CD4-positive, alpha-beta T cell treated with Interleukin-10 for 1 hour (primary cell): Measurements from ENCODE around the gene NLRP6.
"Not testable (repeated sequence)": the region's sequence is repeated elsewhere in the genome, so short reads cannot be mapped to it uniquely, and the experiment has no call there.

ENCODE experiments used
- DNase-seq: peaks from one replicate; pipeline ENCODE4 v3.0.0-alpha.2; 2020

NLRP6 gene

DNA sequence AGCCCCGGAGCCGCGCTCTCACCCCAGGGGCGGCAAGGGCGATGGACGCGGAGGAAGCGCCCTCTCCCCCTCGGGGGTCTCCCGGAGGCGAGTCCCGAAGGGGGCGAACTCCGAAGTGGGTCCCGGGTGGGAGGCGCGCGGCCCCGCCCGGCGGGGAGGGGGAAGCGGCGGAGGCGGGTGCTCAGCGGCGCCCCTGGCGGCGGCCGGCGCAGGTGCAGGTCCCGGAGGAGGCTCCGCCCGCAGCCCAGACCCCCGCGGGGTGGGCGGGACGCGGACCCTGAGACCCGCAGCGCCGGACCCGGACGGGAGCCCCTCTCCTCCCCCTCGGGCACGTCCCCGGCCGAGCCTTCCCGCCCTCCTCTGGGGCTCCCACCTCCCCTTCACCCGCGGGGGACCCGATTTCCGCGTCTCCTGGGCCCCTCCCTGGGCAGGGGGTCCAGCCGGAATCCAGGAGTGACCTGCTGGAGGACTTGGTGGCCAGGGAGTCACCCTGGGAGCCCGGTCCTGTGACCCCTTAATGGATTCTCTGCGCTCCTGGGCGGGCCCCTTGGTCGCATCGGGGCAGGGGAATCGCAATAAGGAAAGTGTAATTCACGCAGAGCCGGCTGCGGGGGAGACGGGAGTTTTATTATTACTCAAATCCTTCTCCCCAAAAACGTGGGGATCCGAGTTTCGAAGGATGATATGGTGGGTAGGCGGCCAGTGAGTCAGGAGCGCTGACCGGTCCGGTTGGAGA lies 33.0 kb downstream of the NLRP6 start:
- not testable (repeated sequence) for DNase-seq

DNA sequence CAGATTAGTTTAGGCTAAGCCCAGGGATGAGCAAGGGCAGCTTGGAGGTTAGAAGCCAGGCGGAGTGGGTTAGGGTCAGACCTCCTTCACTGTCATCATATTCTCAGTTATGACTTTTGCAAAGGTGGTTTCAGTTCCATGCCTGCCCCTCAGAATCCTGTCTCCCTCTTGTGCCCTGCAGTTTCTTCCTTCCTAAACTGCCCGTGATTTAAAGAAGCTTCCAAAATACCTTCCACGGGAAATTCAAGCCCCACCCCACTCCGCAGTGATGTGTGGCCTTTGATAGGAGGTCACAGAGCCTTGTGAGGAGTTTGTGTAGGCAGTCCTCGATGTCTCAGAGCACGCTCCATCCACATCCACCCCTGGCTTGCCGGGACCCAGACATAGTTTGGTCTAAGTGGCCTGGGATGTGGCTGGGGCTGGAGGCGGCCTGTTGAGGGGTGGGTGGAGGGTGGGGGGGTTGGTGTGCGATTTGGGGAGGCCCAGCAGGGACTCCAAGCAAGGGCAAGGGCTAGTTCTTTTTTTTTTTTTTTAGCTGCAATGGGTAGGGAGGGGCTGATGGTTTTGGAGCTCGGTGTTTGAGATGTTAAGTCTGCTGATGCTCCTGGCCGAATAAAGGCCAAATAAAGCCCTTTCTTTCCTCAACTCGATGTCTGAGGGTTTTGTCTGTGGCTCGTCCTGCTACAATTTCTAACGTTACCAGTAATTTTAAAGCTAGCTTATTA lies 34.0 kb downstream of the NLRP6 start:
- peak; percentile 44 for DNase-seq

DNA sequence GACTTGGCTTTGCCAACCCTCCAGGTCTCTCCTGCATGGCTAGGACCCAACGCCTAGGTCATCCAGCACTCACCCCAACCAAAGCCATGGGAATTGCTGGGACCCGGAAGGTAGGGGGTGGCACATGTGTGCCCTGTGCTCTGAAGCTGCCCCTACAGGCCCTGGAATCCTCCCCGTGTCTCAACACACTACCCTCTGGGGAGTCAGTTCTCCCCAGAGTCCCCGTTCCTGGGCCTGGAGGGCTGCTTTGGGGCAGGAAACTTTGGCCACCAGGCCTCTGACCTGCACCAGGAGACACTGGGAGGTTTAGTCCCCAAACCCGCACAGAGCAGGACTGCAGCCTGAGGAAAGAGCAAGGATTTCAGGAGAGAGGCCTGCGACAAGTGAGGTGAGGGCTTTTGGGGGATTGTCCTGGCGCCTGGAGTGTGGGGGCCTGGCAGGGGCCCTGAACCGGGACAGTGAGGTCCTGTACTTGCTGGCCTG lies 35.1 kb downstream of the NLRP6 start:
- no peak for DNase-seq

DNA sequence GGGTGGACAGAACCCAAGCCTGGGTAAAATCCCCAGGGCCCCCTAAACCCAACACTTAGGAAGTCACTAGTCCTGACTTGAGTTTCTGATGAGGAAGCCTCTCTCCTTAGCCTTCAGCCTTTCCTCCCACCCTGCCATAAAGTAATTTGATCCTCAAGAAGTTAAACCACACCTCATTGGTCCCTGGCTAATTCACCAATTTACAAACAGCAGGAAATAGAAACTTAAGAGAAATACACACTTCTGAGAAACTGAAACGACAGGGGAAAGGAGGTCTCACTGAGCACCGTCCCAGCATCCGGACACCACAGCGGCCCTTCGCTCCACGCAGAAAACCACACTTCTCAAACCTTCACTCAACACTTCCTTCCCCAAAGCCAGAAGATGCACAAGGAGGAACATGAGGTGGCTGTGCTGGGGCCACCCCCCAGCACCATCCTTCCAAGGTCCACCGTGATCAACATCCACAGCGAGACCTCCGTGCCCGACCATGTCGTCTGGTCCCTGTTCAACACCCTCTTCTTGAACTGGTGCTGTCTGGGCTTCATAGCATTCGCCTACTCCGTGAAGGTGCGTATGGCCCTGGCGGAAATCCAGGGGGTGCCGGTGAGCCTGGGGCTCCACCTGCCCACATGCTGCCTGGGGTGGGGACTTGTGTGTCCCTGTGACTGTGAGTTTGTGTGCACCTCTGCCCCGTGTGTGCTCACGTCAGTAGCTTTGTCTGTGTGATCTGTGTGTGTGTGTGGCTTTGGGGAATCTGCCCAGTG lies 35.8 kb downstream of the NLRP6 start, which contains the start of gene IFITM1:
Gene IFITM1, plus strand, starts transcription at position 254 of the 767 bp plus-strand sequence. Its CDS starts 131 bp downstream, at position 385.
- DNase-seq: peak; percentile 75

DNA sequence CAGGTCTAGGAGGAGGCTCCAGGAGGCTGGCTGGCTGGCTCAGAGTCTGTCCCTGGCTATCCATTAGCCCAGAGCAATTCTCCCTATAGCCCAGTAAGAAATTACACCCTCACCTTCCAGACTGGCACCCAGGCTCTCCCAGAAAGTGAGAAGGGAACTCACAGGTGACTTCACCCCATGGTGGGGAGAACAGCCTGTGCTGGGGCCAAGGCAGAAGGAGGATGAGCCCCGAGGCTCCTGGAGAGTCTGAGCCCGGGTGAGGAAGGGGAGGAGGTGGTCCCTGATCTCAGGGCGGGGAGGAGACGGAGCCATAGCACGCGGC lies 36.3 kb downstream of the NLRP6 start:
- not testable (repeated sequence) for DNase-seq

DNA sequence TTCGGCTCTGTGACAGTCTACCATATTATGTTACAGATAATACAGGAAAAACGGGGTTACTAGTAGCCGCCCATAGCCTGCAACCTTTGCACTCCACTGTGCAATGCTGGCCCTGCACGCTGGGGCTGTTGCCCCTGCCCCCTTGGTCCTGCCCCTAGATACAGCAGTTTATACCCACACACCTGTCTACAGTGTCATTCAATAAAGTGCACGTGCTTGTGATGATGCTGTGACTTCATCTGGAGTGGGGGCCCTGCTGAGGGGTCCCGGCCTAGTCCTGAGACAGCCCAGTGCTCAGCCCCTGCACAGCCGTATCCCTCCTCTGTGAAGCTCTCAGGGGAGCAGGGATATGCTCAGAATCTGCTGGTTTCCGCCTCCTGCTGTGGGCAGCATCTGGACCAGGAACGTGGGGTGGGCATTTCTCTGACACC lies 36.9 kb downstream of the NLRP6 start:
- no peak for DNase-seq

DNA sequence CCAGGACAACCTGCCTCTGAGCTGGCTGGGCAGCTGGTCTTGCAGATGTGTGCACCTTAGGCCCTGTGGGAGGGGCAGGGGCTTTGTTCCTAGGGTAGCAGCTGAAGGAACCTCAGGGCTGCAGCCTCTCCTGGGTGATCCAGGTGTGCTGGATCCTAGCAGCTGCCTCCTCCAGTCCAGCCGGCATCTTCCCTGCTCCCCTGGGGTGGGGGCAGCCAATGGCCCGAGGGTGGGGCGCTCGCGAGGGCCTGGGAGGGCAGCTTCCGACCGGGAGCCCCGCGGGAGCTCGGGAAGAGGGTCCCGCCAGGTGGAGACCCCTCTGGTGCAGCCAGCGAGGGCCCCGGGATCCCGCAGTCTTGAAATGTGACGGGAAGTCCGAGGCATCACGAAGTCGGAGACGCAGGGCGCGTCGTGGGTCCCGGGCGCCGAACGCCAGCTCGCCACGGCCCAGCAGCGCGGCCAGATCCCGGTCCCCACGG lies 37.3 kb downstream of the NLRP6 start:
- DNase-seq: no peak

DNA sequence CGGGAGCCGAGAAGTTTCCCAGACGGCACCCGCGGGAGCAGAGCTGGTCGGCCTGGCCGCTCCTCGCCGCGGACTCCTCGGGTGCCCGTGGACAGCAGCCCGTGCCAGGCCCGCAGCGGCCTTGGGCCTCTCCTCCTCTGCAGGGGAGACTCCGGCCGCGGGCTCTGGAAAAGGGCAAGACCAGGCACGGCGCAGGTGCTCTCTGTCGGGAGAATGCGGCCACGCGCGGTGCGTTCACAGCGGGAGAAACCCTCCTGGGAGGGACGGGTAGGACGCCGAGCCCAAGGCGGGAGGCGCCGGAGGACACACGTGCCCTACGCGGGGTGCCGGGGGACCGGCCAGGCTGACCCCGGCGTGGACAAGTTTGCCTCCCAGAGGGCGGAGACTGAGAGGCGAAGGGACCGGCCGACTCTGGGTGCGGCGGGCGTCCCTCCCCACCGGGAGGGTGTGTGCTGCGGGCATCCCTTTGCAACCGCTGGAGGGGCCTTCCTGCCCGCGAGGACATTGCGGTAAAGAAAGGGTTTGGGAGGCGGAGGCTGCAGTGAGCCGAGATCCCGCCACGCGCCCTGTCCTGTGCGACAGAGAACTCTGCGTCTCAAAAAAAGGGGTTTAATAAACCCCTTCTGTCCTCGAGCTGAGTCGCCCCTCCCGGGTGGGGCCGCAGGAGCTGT lies 38.0 kb downstream of the NLRP6 start:
- DNase-seq: peak; percentile 63

DNA sequence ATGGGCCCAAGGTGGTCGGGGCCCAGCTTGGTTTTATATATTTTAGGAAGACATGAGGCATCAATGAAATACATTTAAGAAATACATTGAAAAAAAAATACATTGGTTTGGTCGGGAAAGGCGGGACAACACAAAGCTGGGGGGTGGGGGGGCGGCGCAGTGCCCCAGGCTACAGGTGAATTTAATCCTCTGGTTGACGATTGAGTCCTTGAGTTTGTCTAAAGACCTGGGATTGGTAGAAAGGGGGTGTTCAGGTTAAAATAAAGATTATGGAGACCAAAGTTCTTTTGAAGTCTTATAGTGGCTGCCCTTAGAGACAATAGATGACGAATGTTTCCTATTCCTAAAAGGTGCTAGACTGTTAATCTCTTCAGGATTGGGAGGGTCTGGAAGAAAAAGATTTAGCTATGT lies 38.7 kb downstream of the NLRP6 start:
- peak; percentile 54 for DNase-seq

DNA sequence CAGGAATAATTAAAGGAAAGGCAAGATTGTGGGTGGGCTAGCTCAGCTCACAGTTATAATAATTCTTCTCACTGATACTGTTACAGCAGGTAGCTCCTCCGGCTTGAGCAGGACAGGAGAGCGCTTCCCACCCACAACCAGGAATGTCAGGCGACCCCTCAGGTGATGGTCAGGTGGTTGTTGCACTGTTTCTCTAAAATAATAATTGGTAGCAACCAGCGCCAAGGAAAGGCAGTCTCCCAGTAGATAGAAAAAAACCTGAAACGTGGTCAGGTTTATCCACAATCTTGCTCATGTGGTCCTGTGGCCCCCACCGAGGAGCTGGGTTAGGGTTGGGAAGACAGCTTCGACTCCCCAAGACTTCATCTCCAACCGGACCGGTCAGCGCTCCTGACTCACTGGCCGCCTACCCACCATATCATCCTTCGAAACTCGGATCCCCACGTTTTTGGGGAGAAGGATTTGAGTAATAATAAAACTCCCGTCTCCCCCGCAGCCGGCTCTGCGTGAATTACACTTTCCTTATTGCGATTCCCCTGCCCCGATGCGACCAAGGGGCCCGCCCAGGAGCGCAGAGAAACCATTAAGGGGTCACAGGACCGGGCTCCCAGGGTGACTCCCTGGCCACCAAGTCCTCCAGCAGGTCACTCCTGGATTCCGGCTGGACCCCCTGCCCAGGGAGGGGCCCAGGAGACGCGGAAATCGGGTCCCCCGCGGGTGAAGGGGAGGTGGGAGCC lies 39.6 kb downstream of the NLRP6 start:
- DNase-seq: not testable (repeated sequence)

DNA sequence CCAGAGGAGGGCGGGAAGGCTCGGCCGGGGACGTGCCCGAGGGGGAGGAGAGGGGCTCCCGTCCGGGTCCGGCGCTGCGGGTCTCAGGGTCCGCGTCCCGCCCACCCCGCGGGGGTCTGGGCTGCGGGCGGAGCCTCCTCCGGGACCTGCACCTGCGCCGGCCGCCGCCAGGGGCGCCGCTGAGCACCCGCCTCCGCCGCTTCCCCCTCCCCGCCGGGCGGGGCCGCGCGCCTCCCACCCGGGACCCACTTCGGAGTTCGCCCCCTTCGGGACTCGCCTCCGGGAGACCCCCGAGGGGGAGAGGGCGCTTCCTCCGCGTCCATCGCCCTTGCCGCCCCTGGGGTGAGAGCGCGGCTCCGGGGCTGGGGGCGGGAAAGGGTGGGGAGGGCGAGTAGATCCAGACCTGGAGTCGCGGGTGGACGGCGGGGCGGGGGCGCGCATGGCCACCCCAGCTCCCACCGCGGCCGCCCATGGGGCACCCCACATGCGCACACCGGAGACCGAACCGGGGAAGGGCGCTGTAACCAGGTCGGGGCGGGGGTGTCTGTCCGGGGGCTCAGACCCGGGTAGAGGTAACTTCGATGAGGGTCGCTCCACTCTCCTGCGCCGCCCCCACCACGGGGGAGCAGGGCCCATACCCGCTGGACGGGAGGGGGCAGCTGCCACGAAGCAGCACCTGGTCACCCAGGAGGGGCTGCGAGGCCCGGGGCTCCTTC lies 40.4 kb downstream of the NLRP6 start:
- DNase-seq: not testable (repeated sequence)

DNA sequence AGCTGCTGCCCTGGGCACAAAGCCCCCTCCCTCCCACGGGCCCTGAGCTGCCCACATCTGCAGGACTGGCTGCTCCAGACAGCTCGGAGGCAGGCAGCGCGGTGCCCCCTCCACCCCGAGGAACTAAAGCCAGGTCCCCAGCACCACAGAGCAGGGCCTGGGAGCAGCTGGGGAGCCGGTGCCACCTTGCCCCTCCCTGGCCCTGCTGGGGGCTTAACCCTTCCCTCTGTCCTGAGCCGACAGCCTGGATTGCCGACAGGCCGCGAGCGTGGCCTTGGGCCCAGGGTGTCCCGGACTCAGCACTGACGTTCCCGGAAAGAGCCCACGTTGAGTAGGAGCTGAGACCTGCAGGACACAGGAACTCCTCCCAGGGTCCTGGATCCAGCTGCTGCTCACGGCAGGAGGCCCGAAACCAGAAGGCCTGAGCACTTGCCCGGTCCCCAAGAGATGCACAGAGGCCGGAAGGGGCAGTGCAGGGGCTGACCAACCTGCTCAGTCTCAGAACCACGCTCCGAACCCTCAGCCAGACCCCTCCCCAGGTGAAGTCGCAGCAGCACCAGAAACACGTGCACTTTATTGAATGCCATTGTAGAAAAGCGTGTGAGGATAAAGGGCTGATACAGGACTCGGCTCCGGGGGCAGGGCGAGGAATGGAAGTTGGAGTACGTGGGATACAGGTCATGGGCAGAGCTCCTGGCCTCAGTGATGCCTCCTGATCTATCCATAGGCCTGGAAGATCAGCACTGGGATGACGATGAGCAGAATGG lies 41.1 kb downstream of the NLRP6 start:
- DNase-seq: not testable (repeated sequence)

DNA sequence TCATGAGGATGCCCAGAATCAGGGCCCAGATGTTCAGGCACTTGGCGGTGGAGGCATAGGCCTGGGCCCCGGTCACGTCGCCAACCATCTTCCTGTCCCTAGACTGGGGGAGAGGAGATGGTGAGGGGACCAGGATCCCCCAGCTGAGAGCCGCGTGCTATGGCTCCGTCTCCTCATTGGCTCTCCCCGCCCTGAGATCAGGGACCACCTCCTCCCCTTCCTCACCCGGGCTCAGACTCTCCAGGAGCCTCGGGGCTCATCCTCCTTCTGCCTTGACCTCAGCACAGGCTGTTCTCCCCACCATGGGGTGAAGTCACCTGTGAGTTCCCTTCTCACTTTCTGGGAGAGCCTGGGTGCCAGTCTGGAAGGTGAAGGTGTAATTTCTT lies 41.7 kb downstream of the NLRP6 start:
- DNase-seq: not testable (repeated sequence)

DNA sequence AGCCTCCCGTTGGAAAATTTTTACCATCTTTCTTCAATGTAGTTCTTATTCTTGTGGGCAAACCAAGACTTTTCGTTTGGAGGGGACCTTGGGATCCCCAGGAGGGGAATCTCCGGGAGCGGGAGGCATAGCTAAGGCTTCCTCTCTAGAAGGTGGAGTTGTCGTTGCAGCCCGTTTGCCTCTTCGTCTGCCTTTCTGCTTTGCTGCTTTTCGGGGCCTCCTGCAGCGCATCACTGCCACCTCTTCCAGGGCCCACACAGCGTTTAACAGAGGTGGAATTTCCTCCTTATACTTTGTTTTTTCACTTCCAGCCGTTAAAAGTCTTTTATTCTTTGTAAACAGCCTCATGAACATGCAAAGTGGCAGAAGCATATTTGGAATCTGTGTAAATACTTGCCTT lies 45.9 kb downstream of the NLRP6 start:
- no peak for DNase-seq

DNA sequence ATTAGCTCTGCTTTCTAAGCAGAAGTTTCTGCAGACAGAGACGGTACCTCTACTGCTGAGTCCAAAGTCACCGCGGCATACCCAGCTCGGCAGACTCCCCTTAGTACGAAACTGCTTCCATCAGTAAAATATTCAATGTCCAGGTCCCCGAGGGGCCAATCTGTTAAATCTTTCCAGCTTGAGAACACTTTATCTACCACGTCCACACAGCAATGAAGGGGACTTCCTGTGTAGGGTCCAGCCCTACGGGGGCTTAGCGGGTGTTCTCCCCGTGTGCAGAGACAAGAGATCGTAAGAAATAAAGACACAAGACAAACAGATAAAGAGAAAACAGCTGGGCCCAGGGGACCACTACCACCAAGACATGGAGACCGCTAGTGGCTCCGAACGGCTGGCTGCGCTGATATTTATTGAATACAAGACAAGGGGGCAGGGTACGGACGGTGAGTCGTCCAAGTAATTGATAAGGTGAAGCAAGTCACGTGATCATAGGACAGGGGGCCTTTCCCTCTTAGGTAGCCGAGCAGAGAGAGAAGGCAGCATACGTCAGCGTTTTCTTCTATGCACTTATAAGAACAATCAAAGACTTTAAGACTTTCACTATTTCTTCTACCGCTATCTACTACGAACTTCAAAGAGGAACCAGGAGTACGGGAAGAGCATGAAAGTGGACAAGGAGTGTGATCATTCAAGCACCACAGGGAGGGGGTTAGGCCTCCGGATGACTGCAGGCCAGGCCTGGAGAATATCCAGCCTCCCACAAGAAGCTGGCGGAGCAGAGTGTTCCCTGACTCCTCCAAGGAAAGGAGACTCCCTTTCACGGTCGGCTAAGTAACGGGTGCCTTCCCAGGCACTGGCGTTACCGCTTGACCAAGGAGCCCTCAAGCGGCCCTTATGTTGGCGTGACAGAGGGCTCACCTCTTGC lies 46.6 kb downstream of the NLRP6 start:
- not testable (repeated sequence) for DNase-seq

DNA sequence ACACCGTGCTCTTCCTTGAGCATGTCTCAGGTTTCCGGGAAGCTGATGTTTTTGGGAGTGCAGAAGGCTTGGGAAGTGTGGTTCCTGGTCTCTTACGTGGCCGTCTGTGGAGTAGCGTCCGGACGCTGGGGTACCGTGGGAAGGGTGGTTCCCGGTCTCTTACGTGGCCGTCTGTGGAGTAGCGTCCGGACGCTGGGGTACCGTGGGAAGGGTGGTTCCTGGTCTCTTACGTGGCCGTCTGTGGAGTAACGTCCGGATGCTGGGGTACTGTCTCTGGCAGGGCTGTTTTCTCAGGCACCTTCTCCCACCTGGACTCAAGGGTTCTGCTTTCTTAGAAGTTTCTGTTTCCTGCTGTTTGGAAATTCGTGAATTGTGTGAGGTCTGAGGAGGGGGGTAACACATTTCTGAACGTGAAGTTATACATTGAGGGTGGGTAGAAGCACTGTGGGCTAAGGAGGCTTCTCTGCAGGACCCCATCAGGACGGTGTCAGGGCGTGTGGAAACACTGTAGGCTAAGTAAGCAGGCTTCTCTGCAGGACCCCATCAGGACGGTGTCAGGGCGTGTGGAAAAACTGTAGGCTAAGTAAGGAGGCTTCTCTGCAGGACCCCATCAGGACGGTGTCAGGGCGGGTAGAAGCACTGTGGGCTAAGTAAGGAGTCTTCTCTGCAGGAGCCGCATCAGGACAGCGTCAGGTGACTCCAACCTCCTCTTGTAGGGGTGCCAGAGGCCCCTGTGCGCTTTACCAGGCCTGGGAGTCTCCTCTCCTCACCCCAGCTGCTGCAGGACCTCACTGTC lies 47.8 kb downstream of the NLRP6 start:
- no peak for DNase-seq

DNA sequence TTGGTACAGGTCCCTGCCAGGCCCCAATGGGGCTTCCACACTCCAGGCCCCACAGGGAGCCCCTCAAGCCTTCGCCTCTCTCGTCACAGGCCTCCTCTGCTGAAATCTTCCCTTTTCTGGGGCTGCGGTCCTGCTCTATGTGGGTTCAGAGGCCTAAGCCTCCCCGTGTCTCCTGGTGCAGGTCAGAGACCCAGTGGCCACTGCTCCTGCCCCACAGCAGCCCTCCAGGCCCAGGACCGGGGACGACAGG lies 48.3 kb downstream of the NLRP6 start:
- DNase-seq: no peak

DNA sequence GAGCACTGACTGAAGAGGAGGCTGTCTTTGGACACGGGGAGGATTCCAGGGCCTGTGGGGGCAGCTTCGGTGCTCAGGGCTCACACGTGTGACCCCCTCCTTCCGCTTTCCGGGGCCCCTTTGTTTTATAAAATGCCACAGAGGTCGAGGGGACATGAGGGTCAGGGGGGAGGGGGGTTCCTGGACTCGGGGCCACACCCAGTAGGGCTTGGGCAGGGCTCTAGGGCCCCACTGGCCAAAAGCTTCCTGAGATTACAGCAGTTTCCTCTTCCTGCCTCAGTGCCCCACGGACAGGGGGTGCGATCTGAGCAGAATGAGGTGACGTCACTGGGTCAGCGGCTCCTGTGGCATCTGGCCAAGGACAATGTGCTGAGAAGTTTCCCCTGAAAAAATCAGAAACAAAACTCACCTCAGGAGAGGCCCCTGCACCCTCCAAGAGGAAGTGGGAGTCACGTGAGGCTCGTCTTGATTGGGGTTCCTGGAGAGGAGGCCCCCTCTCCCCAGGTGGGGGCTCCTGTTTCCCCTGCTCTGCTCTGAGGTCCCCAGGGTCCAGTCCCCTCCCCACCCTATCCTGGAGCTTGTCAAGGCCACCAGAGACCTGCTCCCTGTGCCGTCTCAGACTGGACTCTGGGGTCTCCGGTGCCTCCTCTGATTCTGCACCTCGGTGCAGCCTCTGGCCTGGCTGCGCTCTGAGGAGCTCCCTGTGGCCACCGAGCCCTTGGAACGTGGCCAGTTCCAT lies 48.8 kb downstream of the NLRP6 start:
- DNase-seq: peak; percentile 84
